GM04503 (cell line): ENCODE results near the gene ANKRD36B.
"Not testable (repeated sequence)": the region's sequence is repeated elsewhere in the genome, so short reads cannot be mapped to it uniquely, and the experiment has no call there.

Source experiments
- DNase-seq: peaks from one replicate; pipeline ENCODE4 v3.0.0-alpha.2; 2012; ENCODE audit warnings: low read depth

The ANKRD36B gene

GRCh38 chr2:97589598-97590510 lies at the start of gene ANKRD36B:
Gene ANKRD36B (minus strand): TSS chr2:97589877. CDS start chr2:97589685, 192 bp downstream.
- DNase-seq = peak; percentile 5

GRCh38 chr2:97626049-97626430 lies 36.4 kb upstream of the ANKRD36B start:
- not testable (repeated sequence) for DNase-seq

GRCh38 chr2:97625354-97626048 lies 35.8 kb upstream of the ANKRD36B start:
- DNase-seq = not testable (repeated sequence)

DNA sequence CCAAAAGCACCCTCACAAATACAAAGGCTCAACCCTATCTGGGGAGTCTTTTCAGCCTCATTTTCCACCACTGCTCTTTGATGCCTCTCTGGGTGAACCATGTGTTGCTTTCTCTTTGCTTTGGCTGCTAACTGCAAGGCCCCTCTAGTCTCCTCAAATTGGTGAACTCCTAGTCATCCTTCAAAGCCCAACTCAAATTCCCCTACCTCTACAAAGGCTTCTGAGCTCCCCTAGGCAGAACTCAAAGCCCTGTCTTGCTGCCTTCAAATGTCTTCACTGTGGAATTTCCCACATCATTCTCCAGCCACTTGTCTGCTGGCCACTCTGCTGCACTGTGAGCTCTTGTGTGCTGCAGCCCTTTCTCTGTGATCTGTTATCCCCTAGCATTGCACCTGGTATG lies 33.3 kb upstream of the ANKRD36B start:
- DNase-seq = not testable (repeated sequence)

GRCh38 chr2:97620492-97620891 lies 30.8 kb upstream of the ANKRD36B start:
- not testable (repeated sequence) for DNase-seq

- DNase-seq = not testable (repeated sequence)
Measured at GRCh38 chr2:97618939-97619827, 29.5 kb upstream of the ANKRD36B start.

GRCh38 chr2:97617911-97618310 lies 28.2 kb upstream of the ANKRD36B start:
- DNase-seq = no peak

- not testable (repeated sequence) for DNase-seq
Measured at GRCh38 chr2:97615746-97616145, 26.1 kb upstream of the ANKRD36B start.

- DNase-seq = not testable (repeated sequence)
Measured at GRCh38 chr2:97611895-97612294, 22.2 kb upstream of the ANKRD36B start.

- not testable (repeated sequence) for DNase-seq
Measured at GRCh38 chr2:97608745-97609144, 19.1 kb upstream of the ANKRD36B start.

GRCh38 chr2:97605524-97606339 lies 16.1 kb upstream of the ANKRD36B start:
- not testable (repeated sequence) for DNase-seq

- DNase-seq = not testable (repeated sequence)
Measured at GRCh38 chr2:97605109-97605508, 15.4 kb upstream of the ANKRD36B start.

- not testable (repeated sequence) for DNase-seq
Measured at GRCh38 chr2:97601537-97601936, 11.9 kb upstream of the ANKRD36B start.

DNA sequence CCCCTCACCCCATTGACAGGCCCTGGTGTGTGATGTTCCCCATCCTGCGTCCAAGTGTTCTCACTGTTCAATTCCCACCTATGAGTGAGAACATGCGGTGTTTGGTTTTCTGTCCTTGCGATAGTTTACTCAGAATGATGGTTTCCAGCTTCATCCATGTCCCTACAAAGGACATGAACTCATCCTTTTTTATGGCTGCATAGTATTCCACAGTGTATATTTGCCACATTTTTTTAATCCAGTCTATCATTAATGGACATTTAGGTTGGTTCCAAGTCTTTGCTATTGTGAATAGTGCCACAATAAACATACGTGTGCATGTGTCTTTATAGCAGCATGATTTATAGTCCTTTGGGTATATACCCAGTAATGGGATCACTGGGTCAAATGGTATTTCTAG lies 6.5 kb upstream of the ANKRD36B start:
- DNase-seq = not testable (repeated sequence)

GRCh38 chr2:97593520-97593919 lies 3.8 kb upstream of the ANKRD36B start:
- not testable (repeated sequence) for DNase-seq

DNA sequence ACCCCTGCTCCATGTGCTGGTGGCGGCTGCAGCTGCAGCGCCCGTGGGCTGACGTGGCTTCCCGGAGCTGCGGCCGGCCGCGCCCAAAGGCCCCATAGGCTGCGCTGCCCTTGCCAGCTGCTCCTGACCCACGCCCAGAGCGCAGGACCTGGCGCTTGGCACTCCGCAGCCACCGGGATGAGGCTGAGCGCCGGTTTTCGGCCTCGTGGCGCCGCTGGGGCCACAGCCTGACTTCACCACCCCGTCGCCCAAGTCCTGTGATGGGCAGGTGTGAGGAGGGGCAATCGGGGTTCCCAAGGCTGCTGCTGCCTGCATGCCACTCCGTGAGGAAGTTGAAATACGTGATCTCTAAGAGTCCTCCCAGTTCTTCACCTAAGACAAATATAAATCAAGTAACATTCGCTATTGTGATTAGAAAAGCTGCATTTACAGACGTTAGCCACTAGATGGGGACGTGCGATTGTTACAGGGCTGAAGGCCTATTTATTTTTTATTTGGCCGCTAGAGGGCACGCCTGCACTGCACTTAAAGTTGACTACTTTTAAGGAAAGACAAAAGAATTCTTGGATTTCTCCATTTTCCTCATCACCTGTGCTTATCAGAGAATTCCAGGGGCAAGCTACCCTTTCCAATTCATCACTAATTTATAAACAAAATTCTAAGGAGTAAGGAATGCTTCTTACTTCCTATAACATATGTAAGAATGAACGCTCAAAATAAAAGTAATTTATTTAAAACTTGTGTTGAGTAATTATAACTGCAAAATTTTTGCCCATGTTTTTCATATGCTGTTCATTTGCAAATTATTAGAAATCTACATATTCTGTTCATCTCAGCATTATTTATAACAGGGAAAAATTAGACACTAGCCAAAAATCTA lies 1.1 kb upstream of the ANKRD36B start:
- DNase-seq = peak; percentile 23

DNA sequence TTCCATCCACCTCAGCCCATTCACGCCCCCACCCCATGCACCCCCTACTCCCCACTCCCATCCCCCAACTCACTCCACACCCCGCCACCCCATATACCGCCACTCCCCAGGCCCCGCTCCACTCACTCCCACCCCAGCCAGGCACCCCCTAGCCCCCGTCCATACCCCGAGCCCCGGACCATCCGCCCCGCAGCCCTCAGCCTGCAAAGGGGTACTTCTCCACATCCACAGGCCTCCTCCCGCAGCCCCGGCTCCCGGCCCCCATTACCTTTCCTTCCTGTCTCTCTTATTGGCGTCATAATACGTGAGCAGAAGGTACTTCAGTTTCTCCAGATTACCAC lies 450 bp downstream of the ANKRD36B start:
- DNase-seq = not testable (repeated sequence)

DNA sequence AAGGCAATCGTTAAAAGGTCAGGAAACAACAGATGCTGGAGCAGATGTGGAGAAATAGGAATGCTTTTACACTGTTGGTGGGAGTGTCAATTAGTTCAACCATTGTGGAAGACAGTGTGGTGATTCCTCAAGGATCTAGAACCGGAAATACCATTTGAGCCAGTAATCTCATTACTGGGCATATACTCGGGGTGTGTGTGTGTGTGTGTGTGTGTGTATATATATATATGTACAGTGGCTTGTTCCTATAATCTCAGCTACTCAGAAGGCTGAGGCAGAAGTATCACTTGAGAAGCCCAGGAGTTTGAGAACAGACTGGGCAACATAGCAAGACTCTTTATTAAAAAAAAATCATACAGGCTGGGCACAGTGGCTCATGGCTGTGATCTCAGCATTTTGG lies 24.0 kb downstream of the ANKRD36B start:
- peak; percentile 6 for DNase-seq

DNA sequence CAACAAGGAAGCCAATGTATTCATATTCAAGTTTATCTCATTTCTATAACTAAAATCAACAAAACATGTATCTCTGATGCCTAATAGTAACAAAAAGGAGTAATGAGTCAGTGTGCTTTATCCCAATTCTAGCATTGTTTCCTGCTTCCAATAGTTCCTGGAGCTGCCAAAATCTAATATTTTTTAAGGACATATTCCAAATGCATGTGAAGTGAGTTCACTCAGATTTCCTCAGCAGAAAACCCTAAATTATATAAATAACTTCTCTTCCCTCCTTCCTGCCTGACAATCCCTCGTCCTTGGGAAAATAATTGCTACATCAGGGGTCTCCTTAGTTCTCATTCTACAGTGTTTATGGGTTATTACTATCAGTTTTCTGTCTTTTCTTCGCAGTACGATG lies 37.3 kb downstream of the ANKRD36B start:
- not testable (repeated sequence) for DNase-seq

- DNase-seq = peak; percentile 21
Measured at GRCh38 chr2:97550498-97550897, 39.2 kb downstream of the ANKRD36B start.
